Fibroblast of skin of scalp (primary cell): Measurements from ENCODE around the gene NELFB.

Source experiments
- DNase-seq: peaks from one replicate; pipeline ENCODE4 v3.0.0-alpha.2; 2013

NELFB gene

GRCh38 chr9:137303893-137304382, 48.8 kb downstream of the NELFB start:
- DNase-seq: no peak

DNA sequence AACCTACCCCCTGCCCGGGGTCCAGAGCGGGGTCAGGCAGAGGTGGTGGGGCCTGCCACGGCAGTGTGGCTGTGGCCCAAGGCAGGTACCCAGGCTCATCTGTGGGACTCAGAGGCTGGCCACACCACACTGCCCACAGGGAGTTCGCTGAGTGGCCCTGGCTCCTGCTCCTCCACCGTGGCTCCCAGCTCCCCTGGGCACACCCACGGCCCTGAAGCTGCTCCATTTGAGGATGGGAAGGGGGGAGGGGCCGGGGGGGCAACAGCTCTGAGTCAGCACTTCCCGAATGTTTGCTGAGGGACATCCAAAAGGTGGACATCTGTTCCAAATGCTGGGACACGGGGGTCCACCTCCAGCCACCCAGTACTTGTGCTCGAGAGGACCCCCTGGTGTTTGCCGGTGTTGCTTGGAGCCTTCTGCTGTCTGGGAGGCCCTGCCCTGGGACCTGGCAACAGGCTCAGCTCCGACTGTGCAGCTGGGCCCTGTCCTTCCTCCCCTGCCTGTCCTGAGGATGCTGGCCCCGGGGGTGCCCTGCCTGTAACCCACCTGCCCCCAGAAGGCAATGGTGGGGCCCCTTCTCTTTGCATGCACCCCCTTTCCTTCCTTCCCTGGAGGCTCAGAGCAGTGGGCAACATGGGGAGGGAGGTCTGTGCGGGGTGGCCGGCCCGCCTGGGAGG, 49.4 kb downstream of the NELFB start:
- DNase-seq: no peak

GRCh38 chr9:137305060-137305797, 50.1 kb downstream of the NELFB start:
- DNase-seq: peak; percentile 28

GRCh38 chr9:137305798-137306065, 50.6 kb downstream of the NELFB start:
- DNase-seq: no peak

DNA sequence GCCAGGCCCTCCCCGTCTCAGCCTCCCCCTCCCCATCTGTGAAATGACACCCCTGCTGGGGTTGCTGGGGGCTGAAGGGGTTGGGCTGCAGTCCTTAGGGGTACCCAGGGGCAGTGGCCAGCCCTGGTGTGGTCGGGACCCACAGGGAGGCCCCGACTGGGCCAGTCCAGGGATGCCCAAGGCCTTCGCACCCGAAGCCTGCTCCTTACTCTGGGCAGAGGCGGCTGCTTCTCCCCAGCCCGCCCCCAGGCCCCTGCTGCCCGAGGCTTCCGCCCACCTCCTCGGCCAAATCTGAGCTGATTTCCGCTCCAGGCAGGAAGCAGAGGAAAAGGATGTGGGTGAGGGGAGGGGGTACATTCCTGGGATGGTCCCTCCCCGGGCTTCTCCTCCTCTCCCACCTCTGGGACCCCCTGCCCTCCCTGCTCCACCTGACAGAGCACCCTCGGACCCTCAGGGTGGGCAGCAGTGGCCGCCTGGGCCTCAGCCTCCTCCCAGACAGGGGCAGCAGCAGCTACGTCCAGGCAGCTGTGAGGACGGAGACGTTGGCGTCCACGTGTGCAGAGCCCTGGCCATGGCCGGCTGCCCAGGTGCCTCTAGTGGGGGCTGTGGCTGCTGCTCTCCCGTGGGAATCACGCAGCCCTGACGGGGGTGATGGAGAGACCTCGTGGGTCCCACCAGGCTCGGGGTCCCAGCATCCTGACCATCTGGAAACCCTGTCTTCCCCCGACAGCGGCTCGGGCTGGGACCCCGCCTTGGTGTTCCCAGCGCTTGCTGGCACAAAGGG, 51.1 kb downstream of the NELFB start:
- no peak for DNase-seq

DNA sequence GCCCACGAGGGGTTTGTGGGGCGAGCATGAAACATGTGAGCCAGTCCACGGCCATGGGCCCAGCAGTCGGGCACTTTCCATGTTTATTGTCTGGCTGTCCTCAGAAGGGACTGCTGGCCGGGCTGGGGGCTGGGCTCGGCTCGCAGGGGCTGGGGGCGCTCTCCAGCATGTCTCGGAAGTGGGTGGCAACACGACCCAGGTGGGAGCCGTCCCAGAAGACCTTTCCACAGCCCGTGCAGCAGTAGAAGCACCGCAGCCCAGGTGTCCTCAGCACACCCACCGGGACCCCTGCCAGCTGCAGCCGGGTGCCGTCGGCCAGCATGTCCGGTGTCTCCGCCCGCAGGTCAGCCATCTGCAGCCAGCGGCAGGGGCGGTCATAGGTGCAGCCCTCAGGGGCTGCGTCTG, 51.7 kb downstream of the NELFB start:
- DNase-seq: no peak

DNA sequence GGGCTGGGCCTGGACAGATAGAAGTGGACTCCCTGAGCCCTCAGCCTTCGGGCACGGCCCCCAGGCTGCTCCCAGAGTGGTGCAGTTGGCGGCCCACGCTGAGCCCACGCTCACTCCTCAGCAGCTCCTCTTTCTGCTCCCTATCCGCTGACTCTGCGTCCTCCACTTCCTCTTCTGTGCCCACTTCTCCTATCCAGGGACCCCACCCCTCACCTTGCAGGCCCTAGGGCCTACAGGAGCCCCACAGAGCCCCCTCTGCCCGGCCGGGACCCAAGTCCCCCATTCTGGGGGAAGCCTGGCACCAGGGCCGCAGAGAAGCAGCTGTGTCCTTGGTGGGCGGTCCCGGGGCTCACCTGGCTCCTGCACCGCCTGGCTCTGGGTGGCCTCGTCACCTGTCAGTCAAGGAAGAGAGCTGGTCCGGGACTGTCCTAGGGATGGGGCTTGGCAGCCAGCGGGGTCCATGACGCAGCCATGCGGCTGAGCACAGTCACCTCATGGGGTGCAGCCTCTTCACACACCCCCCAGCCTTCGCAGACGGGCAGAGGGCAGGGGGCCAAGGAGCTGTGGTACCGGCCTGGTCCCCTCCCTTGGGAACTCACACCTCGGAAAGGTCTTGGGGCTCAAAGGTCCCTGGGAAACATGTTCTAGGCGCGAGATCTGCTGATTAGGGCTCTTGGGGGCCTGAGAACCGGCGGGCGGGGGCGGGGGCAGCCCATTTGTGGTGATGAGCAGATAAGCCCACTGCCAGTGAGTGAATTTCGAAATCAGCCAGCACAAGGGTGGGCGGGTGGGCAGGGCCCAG, 52.3 kb downstream of the NELFB start:
- DNase-seq: no peak

GRCh38 chr9:137308057-137308619, 53.0 kb downstream of the NELFB start:
- no peak for DNase-seq

DNA sequence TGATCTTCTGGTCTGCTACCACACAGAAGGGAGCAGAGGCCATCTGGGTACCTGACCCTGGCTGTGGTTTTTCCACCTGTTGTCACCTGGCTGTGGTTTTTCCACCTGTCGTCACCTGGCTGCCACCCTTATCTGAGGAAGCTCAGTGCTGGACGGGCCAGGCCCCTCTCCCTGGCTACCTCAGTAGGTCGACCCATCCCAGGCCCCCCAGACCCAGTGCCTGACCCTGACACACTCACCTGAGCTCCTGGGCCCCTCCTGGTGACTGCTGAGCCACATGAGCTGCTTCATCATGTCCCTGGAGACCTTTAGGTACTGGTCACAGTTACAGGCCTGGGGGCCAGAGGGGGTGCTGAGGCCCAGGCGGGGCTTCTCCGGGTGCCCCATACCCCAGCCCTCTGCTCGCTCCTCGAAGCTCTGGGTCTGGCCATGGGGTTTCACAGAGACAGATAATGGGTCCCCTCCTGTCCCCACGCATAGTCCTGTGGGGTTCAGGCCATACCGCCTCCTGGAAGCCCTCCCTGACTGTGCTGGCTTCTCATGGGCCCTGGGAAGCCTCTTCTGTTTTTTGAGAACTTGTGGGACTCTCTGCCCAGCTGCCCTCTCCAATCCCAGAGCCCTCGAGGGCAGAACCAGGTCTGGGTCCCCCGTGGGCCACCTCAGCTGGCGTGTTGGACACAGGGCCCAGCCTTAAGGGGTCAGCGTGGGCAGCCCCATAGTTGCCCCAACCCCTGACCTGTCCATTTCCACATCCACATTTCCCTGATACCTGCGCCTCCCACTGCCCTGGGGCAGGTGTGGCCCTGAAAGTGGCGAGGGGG, 54.5 kb downstream of the NELFB start:
- no peak for DNase-seq

DNA sequence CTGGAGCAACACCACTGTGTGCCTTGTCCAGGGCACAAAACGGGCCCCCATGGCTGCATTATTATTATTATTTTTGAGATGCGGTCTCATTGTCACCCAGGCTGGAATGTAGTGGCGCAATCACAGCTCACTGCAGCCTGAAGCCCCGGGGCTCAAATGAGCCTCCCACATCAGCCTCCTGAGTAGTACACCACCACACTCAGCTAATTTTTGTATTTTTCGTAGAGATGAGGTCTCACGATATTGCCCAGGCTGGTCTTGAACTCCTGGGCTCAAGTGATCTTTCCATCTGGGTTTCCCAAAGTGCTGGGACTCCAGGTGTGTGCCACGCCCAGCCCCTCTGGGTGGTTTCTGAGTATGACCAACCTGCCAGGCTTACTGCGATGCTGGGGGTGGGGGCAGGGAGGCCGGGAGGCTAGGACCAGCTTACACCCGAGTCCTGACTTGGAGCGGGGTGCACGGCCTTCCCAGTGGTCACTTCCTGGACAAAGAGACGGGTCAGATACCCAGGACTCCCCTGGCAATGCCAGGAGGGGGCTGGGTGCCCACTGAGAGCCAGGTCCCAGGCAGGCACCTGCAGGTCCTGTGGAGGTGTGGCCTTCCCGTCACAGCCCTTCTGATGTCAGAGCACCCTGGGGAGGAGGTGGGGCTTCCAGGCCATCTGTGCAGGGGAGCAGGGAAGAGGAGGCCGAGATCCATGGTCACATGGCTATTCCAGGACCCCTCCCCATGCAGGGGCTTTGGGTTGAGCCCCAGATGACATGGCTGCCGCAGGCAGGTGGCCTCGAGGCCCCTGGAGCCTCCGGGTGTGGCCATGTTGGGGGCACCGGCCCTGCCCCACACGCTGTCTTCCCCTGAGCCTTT, 55.3 kb downstream of the NELFB start:
- DNase-seq: no peak

DNA sequence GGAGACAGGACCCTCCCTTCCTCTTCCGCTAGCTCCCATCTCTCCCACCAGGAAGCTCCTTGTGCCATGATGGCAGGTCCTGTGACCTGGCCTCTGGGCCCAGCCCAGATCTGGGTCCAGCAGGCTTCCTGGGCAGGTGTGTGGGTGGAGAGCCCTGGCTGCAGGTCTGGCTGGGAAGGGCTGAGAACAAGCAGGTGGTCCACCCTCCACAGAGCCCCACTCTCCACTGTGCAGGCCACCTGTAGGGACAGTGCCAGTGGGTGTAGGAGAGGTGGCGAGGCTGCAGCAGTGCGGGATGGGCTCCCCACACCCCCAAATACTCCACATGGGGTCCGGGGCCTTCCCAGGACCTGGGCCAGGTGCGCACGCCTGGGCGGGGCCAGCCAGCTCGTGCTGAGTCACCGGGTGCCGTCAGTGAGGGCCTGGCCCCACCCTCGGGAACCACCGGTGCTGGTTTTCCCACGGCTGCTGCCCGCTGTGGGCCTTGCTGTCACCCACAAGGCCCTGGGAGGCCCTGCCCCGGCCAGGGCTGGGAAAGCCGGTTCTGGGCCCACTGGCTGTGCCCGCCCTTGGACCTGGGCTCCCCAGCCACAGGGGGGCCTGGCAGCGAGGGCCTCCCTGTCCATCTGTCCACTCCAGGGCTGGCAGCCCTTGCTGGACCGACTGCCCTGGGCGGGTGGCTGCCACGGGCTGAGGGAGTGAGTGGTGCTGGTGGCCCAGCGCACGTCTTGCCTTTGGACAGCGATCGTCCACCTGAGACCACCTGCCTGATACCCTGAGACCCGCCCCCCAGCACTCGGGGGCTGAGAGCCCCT, 56.3 kb downstream of the NELFB start:
- DNase-seq: no peak

DNA sequence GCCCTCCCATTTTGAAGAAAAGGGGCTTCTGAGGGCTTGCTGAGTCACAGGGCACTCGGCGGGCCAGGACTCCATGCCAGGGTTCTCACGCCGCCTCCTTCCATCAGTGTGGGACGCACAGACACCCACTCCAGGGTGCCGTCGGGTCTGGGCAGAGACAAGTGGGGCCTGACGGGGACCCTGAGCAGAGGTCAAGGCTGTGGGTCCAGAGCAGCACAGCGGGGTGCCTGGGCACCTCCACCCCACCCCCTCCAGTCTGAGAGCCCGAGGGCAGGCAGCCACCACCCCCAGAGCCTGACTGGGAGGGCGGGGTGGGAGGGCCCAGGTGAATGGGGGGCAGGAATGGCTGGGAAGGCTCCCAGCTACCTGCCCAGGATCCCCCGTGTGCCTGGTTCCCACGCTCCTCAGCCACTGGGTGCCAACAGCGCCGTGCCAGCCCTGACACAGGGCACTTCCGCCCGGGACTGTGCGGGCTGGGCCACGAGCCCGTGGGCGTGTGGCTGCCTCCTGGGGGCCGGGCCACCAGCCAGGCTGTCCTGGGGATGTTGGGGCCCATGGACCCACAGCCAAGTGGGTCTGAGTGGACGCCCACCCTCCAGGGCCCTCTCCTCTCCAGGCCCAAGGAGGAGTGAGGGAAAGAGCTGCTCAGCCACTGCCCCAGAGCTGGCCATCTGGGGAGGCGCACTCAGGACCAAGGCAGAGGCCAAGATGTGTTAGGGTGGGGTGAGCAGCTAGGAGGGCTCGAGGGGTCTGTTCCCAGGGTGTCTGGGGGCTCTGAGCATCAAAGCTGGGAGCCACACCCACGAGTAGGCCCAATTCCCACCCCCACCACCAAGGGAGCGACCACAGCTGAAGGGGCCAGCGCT, 57.1 kb downstream of the NELFB start:
- no peak for DNase-seq

GRCh38 chr9:137312852-137313325, 57.8 kb downstream of the NELFB start:
- DNase-seq: no peak

DNA sequence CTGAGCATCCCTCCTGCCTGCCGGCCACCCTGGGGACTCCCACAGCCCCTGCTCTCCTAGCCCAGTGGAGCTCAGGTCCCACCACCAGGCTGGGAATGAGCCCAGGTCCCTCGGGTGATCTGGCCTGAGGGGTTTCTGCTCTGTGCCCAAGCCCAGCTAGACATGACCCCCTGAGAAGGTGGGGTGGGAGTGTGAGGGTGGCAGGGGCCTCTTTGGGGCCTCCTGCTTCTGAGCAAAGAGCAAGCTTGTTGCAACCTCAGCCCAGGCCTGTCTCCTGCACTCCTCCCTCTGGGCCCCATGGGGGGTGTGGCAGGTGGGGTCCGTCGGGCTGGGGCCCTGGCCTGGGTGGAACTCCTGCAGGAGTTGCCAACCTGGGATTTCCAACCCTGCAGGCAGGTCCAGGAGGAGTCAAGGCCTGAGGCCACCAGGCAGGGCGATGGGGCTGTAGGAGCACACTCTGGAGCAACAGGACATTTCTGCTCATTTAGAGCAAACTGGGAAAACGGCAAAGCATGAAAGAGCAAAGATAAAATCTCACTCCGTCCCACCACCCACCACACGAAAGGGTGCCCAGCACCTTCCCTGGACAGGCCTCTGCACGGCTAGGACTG, 58.3 kb downstream of the NELFB start:
- no peak for DNase-seq

GRCh38 chr9:137313956-137314560, 58.9 kb downstream of the NELFB start:
- no peak for DNase-seq

DNA sequence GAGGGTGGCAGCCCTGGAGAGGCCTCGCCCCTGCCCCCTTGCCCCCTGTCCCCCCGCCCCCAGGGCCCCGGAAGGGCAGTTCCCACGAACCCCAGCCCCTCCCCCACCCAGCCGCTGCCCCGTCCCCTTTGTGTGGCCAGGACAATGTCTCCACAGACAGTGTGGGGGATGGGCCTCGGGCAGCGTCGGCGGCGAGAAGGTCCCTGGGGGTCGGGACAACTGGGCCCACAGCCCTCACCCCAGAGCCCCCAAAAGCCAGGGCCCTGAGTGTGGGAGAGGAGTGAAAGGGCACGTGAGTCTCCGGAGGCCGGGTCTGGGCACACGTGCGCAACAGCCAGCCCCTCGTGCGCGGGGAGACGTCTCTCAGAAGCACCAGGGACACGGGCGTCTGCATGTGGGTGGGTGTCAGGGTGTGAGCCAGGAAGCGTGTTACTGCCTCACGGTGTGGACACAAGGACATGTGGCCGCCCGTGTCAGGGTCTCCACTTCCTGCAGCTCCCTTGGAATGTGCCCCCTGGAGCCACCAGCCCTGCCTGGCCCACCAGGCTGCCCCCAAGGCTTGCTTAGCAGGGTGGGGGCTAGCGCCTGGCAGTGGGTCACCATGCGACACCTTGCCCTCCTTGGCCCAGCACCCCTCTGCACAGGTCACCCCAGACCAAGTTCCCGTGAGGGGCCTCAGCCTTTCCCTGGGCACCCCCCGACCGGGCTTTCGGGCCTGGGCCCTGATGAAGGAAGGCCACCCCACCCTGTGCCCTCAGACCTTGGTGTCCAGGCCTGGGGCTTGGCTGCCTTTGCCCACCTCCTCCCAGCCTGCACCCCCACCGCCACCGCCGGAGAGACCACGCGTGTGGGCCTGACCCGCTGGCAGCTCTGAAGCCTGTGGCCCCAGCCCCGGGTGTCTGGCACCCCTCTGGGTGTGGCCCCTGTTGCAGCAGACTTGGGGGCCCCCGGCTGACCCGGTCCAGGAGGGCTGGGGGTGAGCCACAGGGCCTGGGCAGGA, 59.7 kb downstream of the NELFB start:
- no peak for DNase-seq
